Keratinocyte (primary cell): ENCODE data around the gene SMURF2. TPM values are rescaled to one million over a fixed set of nuclear protein-coding genes. Genes with fewer than 3 reads are reported as not detected.
"Not testable (repeated sequence)": the region's sequence is repeated elsewhere in the genome, so short reads cannot be mapped to it uniquely, and the experiment has no call there.

ENCODE experiments used
- DNase-seq: peaks from one replicate; pipeline ENCODE4 v3.0.0-alpha.2; 2011; ENCODE audit warnings: low read depth, missing footprints, low spot score
- FAIRE-seq: peaks from 2 replicates; lab custom pipeline; 2011; peaks lifted over from hg19 to GRCh38; lab: Jason Lieb, UNC
- H2AFZ ChIP-seq: 2 replicates; pipeline ENCODE4 v1.6.0; 2012; ENCODE audit warnings: low read length, control low read depth, inconsistent platforms; ENCODE audit not compliant: control insufficient read depth
- H3K27ac ChIP-seq: 2 replicates; pipeline ENCODE4 v1.5.1; 2011; ENCODE audit warnings: low read length; ENCODE audit not compliant: control insufficient read depth, insufficient read depth
- H3K27me3 ChIP-seq: 3 replicates; pipeline ENCODE4 v1.6.0; 2011; ENCODE audit warnings: low read length; ENCODE audit not compliant: control insufficient read depth, insufficient read depth; ENCODE audit errors: extremely low read depth
- H3K36me3 ChIP-seq, 2 experiments: 2 replicates in 1 of 2; 3 replicates in 1 of 2; pipeline ENCODE4 v1.5.1; 2011; ENCODE audit warnings: low read length in 2 of 2, mild to moderate bottlenecking in 1 of 2; ENCODE audit not compliant: control insufficient read depth in 2 of 2, insufficient read depth in 2 of 2; ENCODE audit errors: extremely low read depth in 1 of 2
- H3K4me1 ChIP-seq: 3 replicates; pipeline ENCODE4 v1.5.1; 2011; ENCODE audit warnings: low read length; ENCODE audit not compliant: control insufficient read depth, insufficient read depth; ENCODE audit errors: extremely low read depth
- H3K4me2 ChIP-seq: 3 replicates; pipeline ENCODE4 v1.6.0; 2011; ENCODE audit warnings: low read depth, low read length; ENCODE audit not compliant: control insufficient read depth, insufficient read depth; ENCODE audit errors: extremely low read depth
- H3K4me3 ChIP-seq, 3 experiments: fragments of 200-600 bp in 1 of 3; sonication (generic) in 1 of 3; 2 replicates in 2 of 3; 3 replicates in 1 of 3; pipeline ENCODE4 v1.5.1; 2011 to 2016; ENCODE audit warnings: low read length in 3 of 3, mild to moderate bottlenecking in 3 of 3, control low read depth in 2 of 3, inconsistent platforms in 1 of 3, low read depth in 1 of 3, mixed read lengths in 1 of 3, mixed run types in 1 of 3, moderate library complexity in 1 of 3; ENCODE audit not compliant: control insufficient read depth in 2 of 3, insufficient read depth in 2 of 3; ENCODE audit errors: extremely low read depth in 1 of 3
- H3K79me2 ChIP-seq: 2 replicates; pipeline ENCODE4 v1.6.0; 2012; ENCODE audit warnings: low read length; ENCODE audit not compliant: control insufficient read depth, insufficient read depth
- H3K9ac ChIP-seq: 3 replicates; pipeline ENCODE4 v1.6.0; 2011; ENCODE audit warnings: low read length; ENCODE audit not compliant: control insufficient read depth, insufficient read depth; ENCODE audit errors: extremely low read depth
- H3K9me1 ChIP-seq: 3 replicates; pipeline ENCODE4 v1.6.0; 2011; ENCODE audit warnings: low read length; ENCODE audit not compliant: control insufficient read depth, insufficient read depth; ENCODE audit errors: extremely low read depth
- H3K9me3 ChIP-seq: 2 replicates; pipeline ENCODE4 v1.5.1; 2012; ENCODE audit warnings: low read depth, low read length; ENCODE audit not compliant: control insufficient read depth
- H4K20me1 ChIP-seq: 3 replicates; pipeline ENCODE4 v1.6.0; 2011; ENCODE audit warnings: low read length; ENCODE audit not compliant: control insufficient read depth, insufficient read depth; ENCODE audit errors: extremely low read depth
- CTCF ChIP-seq, 3 experiments: IDR thresholded peaks in 1 of 3; conservative IDR thresholded peaks in 1 of 3; optimal IDR thresholded peaks in 1 of 3; 2 replicates in 2 of 3; 3 replicates in 1 of 3; pipeline versions ENCODE3 to v1.5.1; 2011; ENCODE audit warnings: low read length in 3 of 3, mild to moderate bottlenecking in 3 of 3, moderate library complexity in 2 of 3, control low read depth in 1 of 3, inconsistent platforms in 1 of 3; ENCODE audit not compliant: insufficient read depth in 2 of 3; ENCODE audit errors: extremely low read depth in 1 of 3
- EZH2 ChIP-seq: IDR thresholded peaks from one replicate; pipeline ENCODE4 v1.6.1; 2012; ENCODE audit warnings: inconsistent platforms, mild to moderate bottlenecking, low read length, moderate library complexity
- dilution Hi-C: fragments of 300-500 bp; cut with MboI; formaldehyde crosslinking; loops from one replicate; pipeline ENCODE4 v1.7.0; 2020; ENCODE audit warnings: low sequenced_read_pairs; ENCODE audit not compliant: extremely low pct_ligation_motif_present
- polyA plus RNA-seq, 5 experiments: library from polyadenylated mRNA; depleted of rRNA in 3 of 5; stranded (reverse) in 3 of 5; stranded (forward) in 1 of 5; unstranded in 1 of 5; fragments of >200 nt; gene quantifications; 1 replicate in 1 of 5; 2 replicates in 3 of 5; 3 replicates in 1 of 5; pipeline versions ENCODE4 v1.2.1 to v1.2.3, GENCODE V29; 2011 to 2012; ENCODE audit warnings: missing spikeins in 2 of 5, low read depth in 1 of 5, low replicate concordance in 1 of 5

Gene SMURF2
- polyA plus RNA-seq, 1 donor (not counting 4 experiments of a cell fraction or from before 2014, with no cell fraction given) = 128 TPM

- H3K4me2 ChIP-seq = no peak overlapping the region
- TF ChIP-seq CTCF (optimal IDR thresholded peaks at IDR 0.05 in 1 of 3, IDR thresholded peaks at IDR 0.05 in 1 of 3, conservative IDR thresholded peaks at IDR 0.05 in 1 of 3; ENCODE audit: extremely low read depth in 1 of 3, insufficient read depth in 2 of 3, low read length in 3 of 3) = no peak
- no peak for TF ChIP-seq EZH2
- no peaks in the 10 kb centered on the region for H3K27me3 ChIP-seq
- H3K4me1 ChIP-seq = peaks cover 9% of the 10 kb centered on the region
- H3K27ac ChIP-seq = no peak overlapping the region
- dilution Hi-C loops = no loop called here
- H3K9ac ChIP-seq = no peak overlapping the region
- peaks cover 2% of the 10 kb centered on the region for H3K9me1 ChIP-seq
- DNase-seq (no peak), FAIRE-seq (no peak)
- H3K36me3 ChIP-seq = peaks cover 2 to 6% of the 10 kb centered on the region in 2 experiments
- H3K79me2 ChIP-seq = peaks cover 94% of the 10 kb centered on the region
- H3K4me3 ChIP-seq = no peak overlapping the region
- H4K20me1 ChIP-seq = peaks cover 63% of the 10 kb centered on the region
- no peaks in the 10 kb centered on the region for H3K9me3 ChIP-seq
- no peak overlapping the region for H2AFZ ChIP-seq
These were observed 50.7 kb downstream of the SMURF2 start for GRCh38 chr17:64611369-64611768.

- Histone ChIP-seq H4K20me1 (peaks cover 55% of the 10 kb centered on the region), H3K79me2 (peaks cover 93% of the 10 kb centered on the region)
- H3K36me3 ChIP-seq, H3K4me2 ChIP-seq, H3K9me3 ChIP-seq, H2AFZ ChIP-seq, dilution Hi-C loops, H3K9me1 ChIP-seq, H3K27ac ChIP-seq, H3K4me1 ChIP-seq, H3K4me3 ChIP-seq, H3K9ac ChIP-seq, FAIRE-seq, H3K27me3 ChIP-seq, DNase-seq: not testable (repeated sequence)
These were observed 51.9 kb downstream of the SMURF2 start for GRCh38 chr17:64610244-64610643.

- no peaks in the 10 kb centered on the region for H3K27me3 ChIP-seq
- DNase-seq (no peak), FAIRE-seq (no peak)
- dilution Hi-C loops = no loop called here
- H3K79me2 ChIP-seq = peaks cover 93% of the 10 kb centered on the region
- peaks cover 52% of the 10 kb centered on the region for H4K20me1 ChIP-seq
- H3K4me3 ChIP-seq = no peak overlapping the region
- H3K4me1 ChIP-seq = peaks cover 9% of the 10 kb centered on the region
- no peaks in the 10 kb centered on the region for H3K9me3 ChIP-seq
- no peak overlapping the region for H3K27ac ChIP-seq
- no peak overlapping the region for H2AFZ ChIP-seq
- peaks cover 4% of the 10 kb centered on the region for H3K9me1 ChIP-seq
- no peak for TF ChIP-seq CTCF (optimal IDR thresholded peaks at IDR 0.05 in 1 of 3, IDR thresholded peaks at IDR 0.05 in 1 of 3, conservative IDR thresholded peaks at IDR 0.05 in 1 of 3; ENCODE audit: extremely low read depth in 1 of 3, insufficient read depth in 2 of 3, low read length in 3 of 3)
- no peak for TF ChIP-seq EZH2
- H3K4me2 ChIP-seq = no peak overlapping the region
- H3K9ac ChIP-seq = no peak overlapping the region
- peaks cover 0 to 2% of the 10 kb centered on the region in 2 experiments for H3K36me3 ChIP-seq
These were observed 53.5 kb downstream of the SMURF2 start for GRCh38 chr17:64608571-64608981.
